Psoas muscle (tissue), 8 donors: Measurements from ENCODE around the gene ENDOU. TPM values are rescaled to one million over a fixed set of nuclear protein-coding genes. Genes with fewer than 3 reads are reported as not detected.

ENCODE experiments used
- ATAC-seq, 4 donors: fragments of 200-7000 bp; cut with Tn5 transposase; one replicate each; pipeline ENCODE4 v1.9.1; 2020; ENCODE audit warnings: moderate library complexity in 3 of 4, mild to moderate bottlenecking in 2 of 4
- DNase-seq, 2 donors: peaks; one replicate each; pipeline ENCODE4 v3.0.0-alpha.2; 2020
- H3K27ac ChIP-seq: fragments of 200-600 bp; one replicate; pipeline ENCODE4 v1.8.0; 2022
- H3K27me3 ChIP-seq, 3 donors: fragments of 200-600 bp in 1 of 3; one replicate each; pipeline versions ENCODE4 v1.6.1 to v1.8.0; 2013 to 2022; ENCODE audit warnings: low read length in 2 of 3, mild to moderate bottlenecking in 2 of 3, moderate library complexity in 1 of 3; ENCODE audit not compliant: insufficient read depth in 3 of 3
- H3K36me3 ChIP-seq, 2 donors: fragments of 200-600 bp in 1 of 2; one replicate each; pipeline versions ENCODE4 v1.6.1 to v1.8.0; 2013 to 2022; ENCODE audit warnings: low read depth in 1 of 2, mild to moderate bottlenecking in 1 of 2, moderate library complexity in 1 of 2; ENCODE audit not compliant: insufficient read depth in 1 of 2
- H3K4me1 ChIP-seq: fragments of 200-600 bp; one replicate; pipeline ENCODE4 v1.8.0; 2022
- H3K4me3 ChIP-seq: fragments of 200-600 bp; one replicate; pipeline ENCODE4 v1.8.0; 2022; ENCODE audit warnings: mild to moderate bottlenecking
- H3K9me3 ChIP-seq: fragments of 200-600 bp; one replicate; pipeline ENCODE4 v1.8.0; 2022
- whole genome bisulfite sequencing, 3 donors: extraction: QIAGEN DNeasy Blood & Tissue Kit; methylation state at CpG; one replicate each; pipeline versions ENCODE4 v1.1.6 to v1.1.7; 2013; 5-methylcytosine and 5-hydroxymethylcytosine counted together
- intact Hi-C, 2 donors: fragments of 100-400 bp; cut with DNase I; formaldehyde crosslinking; loops; one replicate each; pipeline versions ENCODE4 v1.11.0 to v1.14.2; 2022
- polyA plus RNA-seq, 3 donors: library from polyadenylated mRNA; stranded (reverse); fragments of 200-250 nt; gene quantifications; one replicate each; pipeline ENCODE4 v1.2.3, GENCODE V29; 2013
- total RNA-seq, 4 donors: library from RNA; stranded (reverse); fragmentation: NEBNext Ultra II Directional in 2 of 4; extraction: Animal tissue kit (Norgen Biotek cat#: 25700) in 2 of 4; gene quantifications; one replicate each; pipeline versions ENCODE4 v1.2.1 to v1.2.4, GENCODE V29; 2021 to 2023
- TF ChIP-seq, protein P1 (sequence below): fragments of 200-600 bp; IDR thresholded peaks from one replicate; pipeline ENCODE4 v1.8.0; 2022; ENCODE audit warnings: antibody characterized with exemption
- donor health status: healthy with polysubstance abuse.
- donor health status: DM: no; HTN: no; CAD: no; lungs with moderate emphysema.
- donor health status: Bipolar disorder and iron deficiency.
- donor health status: healthy.
- donor health status: DM: yes; HTN: yes; CAD: no.
- donor health status: DM: no; HTN: no; CAD: no.
- donor health status: DM: no; HTN: no; CAD: no.
- donor health status: DM: yes; HTN: yes; CAD: no.

The ENDOU gene
- total and polyA plus RNA-seq, 7 donors, result 0.13 to 0.82 (median 0.20) TPM; not detected in 3

- peaks cover 0 to 3% of the 10 kb centered on the region in 2 donors for H3K36me3 ChIP-seq
- ATAC-seq (no peak), DNase-seq (no peak)
- TF ChIP-seq, protein P1, sequence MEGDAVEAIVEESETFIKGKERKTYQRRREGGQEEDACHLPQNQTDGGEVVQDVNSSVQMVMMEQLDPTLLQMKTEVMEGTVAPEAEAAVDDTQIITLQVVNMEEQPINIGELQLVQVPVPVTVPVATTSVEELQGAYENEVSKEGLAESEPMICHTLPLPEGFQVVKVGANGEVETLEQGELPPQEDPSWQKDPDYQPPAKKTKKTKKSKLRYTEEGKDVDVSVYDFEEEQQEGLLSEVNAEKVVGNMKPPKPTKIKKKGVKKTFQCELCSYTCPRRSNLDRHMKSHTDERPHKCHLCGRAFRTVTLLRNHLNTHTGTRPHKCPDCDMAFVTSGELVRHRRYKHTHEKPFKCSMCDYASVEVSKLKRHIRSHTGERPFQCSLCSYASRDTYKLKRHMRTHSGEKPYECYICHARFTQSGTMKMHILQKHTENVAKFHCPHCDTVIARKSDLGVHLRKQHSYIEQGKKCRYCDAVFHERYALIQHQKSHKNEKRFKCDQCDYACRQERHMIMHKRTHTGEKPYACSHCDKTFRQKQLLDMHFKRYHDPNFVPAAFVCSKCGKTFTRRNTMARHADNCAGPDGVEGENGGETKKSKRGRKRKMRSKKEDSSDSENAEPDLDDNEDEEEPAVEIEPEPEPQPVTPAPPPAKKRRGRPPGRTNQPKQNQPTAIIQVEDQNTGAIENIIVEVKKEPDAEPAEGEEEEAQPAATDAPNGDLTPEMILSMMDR, result no peak
- no peak overlapping the region for H3K4me3 ChIP-seq
- H3K27me3 ChIP-seq, result no peaks in the 10 kb centered on the region
- intact Hi-C loops, result no loop called here
- peaks cover 38% of the 10 kb centered on the region for H3K4me1 ChIP-seq
- no peaks in the 10 kb centered on the region for H3K9me3 ChIP-seq
- H3K27ac ChIP-seq, result no peak overlapping the region
- 69 to 71% (median 70%) methylated on average over 9 of the region's 9 CpGs for WGBS, 3 donors
These were observed 26.3 kb upstream of the ENDOU start for GRCh38 chr12:47751561-47751960.

DNA sequence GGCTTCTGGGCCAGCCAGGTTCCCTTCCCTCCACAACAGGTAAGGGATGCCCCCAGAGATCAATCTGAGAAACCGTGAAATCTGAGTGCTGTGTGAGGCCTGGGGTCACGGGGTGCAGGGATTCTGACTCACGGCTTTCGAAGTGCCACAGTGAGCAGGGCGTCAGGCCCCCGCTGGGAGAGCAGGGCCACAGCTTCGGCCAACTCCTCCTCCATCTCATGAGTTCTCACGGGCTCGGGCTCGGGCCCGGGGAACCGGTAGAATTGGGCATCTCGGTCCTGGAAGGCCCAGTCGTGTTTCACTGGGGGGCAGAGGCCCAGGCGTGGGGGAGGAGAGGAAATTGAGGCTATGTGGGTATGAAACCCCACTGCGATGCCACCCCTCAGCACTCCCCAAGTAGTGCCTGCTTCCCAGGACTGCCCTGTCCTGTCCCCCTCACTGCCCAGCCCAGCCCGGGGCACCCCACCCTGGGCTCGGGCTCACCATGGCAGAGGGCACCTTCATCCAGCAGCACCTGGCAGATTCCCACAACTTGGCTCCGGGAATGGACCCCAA is 25.7 kb upstream of the ENDOU start:
- intact Hi-C loops, result no loop called here
- DNase-seq (no peak), ATAC-seq (no peak)
- Histone ChIP-seq H3K9me3 (no peaks in the 10 kb centered on the region), H3K27me3 (no peaks in the 10 kb centered on the region), H3K36me3 (peaks cover 0 to 3% of the 10 kb centered on the region in 2 donors), H3K4me3 (no peak overlapping the region), H3K27ac (no peak overlapping the region), H3K4me1 (peaks cover 38% of the 10 kb centered on the region)
- TF ChIP-seq, protein P1, result no peak
- WGBS, 3 donors, result 88 to 89% (median 88%) methylated on average over 18 to 19 of the region's 19 CpGs

DNA sequence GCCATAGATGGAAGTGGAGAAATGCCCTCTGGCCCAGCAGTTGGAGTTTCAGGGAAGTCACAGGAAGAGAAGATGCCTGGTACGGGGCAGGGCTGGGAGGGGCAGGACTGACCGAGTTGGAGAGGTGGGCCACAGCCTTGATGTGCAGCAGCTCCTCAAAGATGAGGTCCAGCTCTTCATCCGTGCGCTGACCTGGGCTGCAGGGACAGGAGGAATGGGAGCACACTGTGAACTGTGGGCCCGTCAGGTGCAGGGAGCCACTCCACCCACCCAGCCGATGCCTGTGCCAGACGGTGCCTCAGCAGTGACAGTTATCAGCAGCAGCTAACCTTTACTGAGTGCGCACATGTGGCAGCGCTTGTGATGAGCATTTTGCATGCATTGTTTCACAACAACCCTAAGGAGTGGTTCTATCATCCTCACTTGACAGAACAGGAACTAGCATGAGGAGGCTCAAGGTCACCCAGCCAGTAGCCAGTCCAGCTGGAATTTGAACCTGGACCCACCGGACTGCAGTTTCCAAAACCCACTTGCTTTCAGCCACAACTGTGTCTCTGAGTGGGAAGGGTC is 25.0 kb upstream of the ENDOU start:
- Histone ChIP-seq H3K4me1 (peaks cover 32% of the 10 kb centered on the region), H3K9me3 (no peaks in the 10 kb centered on the region), H3K27me3 (no peaks in the 10 kb centered on the region), H3K4me3 (no peak overlapping the region), H3K36me3 (peaks cover 0 to 3% of the 10 kb centered on the region in 2 donors), H3K27ac (no peak overlapping the region)
- DNase-seq, result no peak
- intact Hi-C loops, result no loop called here
- TF ChIP-seq, protein P1, result no peak
- no peak for ATAC-seq
- 86 to 90% (median 88%) methylated on average over 10 of the region's 10 CpGs for WGBS, 3 donors

- 91 to 95% (median 94%) methylated on average over 3 of the region's 3 CpGs for WGBS, 3 donors
These were observed 23.6 kb upstream of the ENDOU start for GRCh38 chr12:47748899-47749298.

More at GRCh38 chr12:47748899-47749298, 23.6 kb upstream of the ENDOU start:
- DNase-seq (no peak), ATAC-seq (no peak)
- peaks cover 19% of the 10 kb centered on the region for H3K4me1 ChIP-seq
- no peak overlapping the region for H3K4me3 ChIP-seq
- H3K9me3 ChIP-seq, result no peaks in the 10 kb centered on the region
- H3K27me3 ChIP-seq, result no peaks in the 10 kb centered on the region
- H3K27ac ChIP-seq, result no peak overlapping the region
- TF ChIP-seq, protein P1, result no peak
- intact Hi-C loops, result no loop called here
- peaks cover 0 to 3% of the 10 kb centered on the region in 2 donors for H3K36me3 ChIP-seq
